GM12878 (cell line): ENCODE results near the gene RNASEH2B. TPM values are rescaled to one million over a fixed set of nuclear protein-coding genes. Genes with fewer than 3 reads are reported as not detected.

ENCODE experiments used
- ATAC-seq: fragments of 200-7000 bp; cut with Tn5 transposase; 3 replicates; pipeline ENCODE4 v1.9.1; 2020; ENCODE audit warnings: mild to moderate bottlenecking, moderate library complexity
- BruUV-seq: library from RNA; stranded (reverse); fragments of 400-500 nt; replicated peaks from 2 replicates; lab custom pipeline; 2021; lab: Mats Ljungman, UMichigan
- CTCF ChIA-PET: fragments of 300-600 bp; sonication (Branson Sonifier 250); formaldehyde crosslinking; extraction: SDS; loops from one replicate; lab custom pipeline; 2021; ENCODE audit warnings: inconsistent platforms; lab: Yijun Ruan, JAX
- POLR2A ChIA-PET: fragments of 350-600 bp; formaldehyde crosslinking; extraction: SDS; loops from one replicate; lab custom pipeline; 2021; ENCODE audit warnings: inconsistent platforms; lab: Charles Lee
- RAD21 ChIA-PET: fragments of 300-600 bp; sonication (Branson Sonifier 250); formaldehyde crosslinking; loops from one replicate; lab custom pipeline; 2023; ENCODE audit warnings: antibody characterized with exemption; ENCODE audit not compliant: unreplicated experiment; lab: Charles Lee
- SMC1A ChIA-PET: fragments of 300-600 bp; sonication (Branson Sonifier 250); formaldehyde crosslinking; loops from one replicate; lab custom pipeline; 2023; ENCODE audit not compliant: unreplicated experiment, uncharacterized antibody; lab: Charles Lee
- DNase-seq: peaks from one replicate; pipeline ENCODE4 v3.0.0-alpha.2; 2011; ENCODE audit warnings: low read depth, low spot score
- FAIRE-seq: peaks from 3 replicates; lab custom pipeline; 2011; peaks lifted over from hg19 to GRCh38; lab: Jason Lieb, UNC
- H2AFZ ChIP-seq: 2 replicates; pipeline ENCODE4 v1.6.0; 2011; ENCODE audit warnings: low read depth, low read length, control low read depth; ENCODE audit not compliant: control insufficient read depth
- H3K27ac ChIP-seq: 2 replicates; pipeline ENCODE4 v1.5.1; 2011; ENCODE audit warnings: control low read depth; ENCODE audit not compliant: control insufficient read depth, insufficient read depth
- H3K27me3 ChIP-seq, 2 experiments: replicated peaks in 1 of 2; 2 replicates each; pipeline versions ENCODE4 v1.6.0 to v1.6.1; 2011; ENCODE audit warnings: low read length in 1 of 2; ENCODE audit not compliant: control insufficient read depth in 2 of 2, insufficient read depth in 2 of 2
- H3K36me3 ChIP-seq, 2 experiments: 2 replicates each; pipeline ENCODE4 v1.5.1; 2011; ENCODE audit warnings: low read length in 1 of 2; ENCODE audit not compliant: control insufficient read depth in 2 of 2, insufficient read depth in 2 of 2
- H3K4me1 ChIP-seq: 2 replicates; pipeline ENCODE4 v1.6.1; 2011; ENCODE audit warnings: mild to moderate bottlenecking, low read length, moderate library complexity, mixed read lengths; ENCODE audit not compliant: control insufficient read depth, insufficient read depth
- H3K4me2 ChIP-seq: 2 replicates; pipeline ENCODE4 v1.6.0; 2011; ENCODE audit warnings: control low read depth; ENCODE audit not compliant: control insufficient read depth, insufficient read depth
- H3K4me3 ChIP-seq: fragments of 200-600 bp; sonication (generic); 2 replicates; pipeline ENCODE4 v1.5.1; 2016
- H3K79me2 ChIP-seq: 2 replicates; pipeline ENCODE4 v1.6.0; 2011; ENCODE audit warnings: low read length; ENCODE audit not compliant: control insufficient read depth, insufficient read depth
- H3K9ac ChIP-seq: 2 replicates; pipeline ENCODE4 v1.8.0; 2011; ENCODE audit warnings: low read length, control low read depth, mixed read lengths; ENCODE audit not compliant: control insufficient read depth, insufficient read depth
- H3K9me3 ChIP-seq: replicated peaks from 3 replicates; pipeline ENCODE4 v1.5.1; 2011; ENCODE audit warnings: mild to moderate bottlenecking, low read length; ENCODE audit not compliant: control insufficient read depth, insufficient read depth
- H4K20me1 ChIP-seq: 2 replicates; pipeline ENCODE4 v1.6.0; 2011; ENCODE audit not compliant: control insufficient read depth, insufficient read depth
- ATF7 ChIP-seq: fragments of 450-650 bp; IDR thresholded peaks from 2 replicates; pipeline ENCODE4 v1.6.1; 2016; ENCODE audit warnings: low read depth, mild to moderate bottlenecking
- BCLAF1 ChIP-seq: fragments of 450-650 bp; IDR thresholded peaks from 2 replicates; pipeline ENCODE4 v1.6.1; 2017; ENCODE audit warnings: antibody characterized with exemption, mild to moderate bottlenecking, moderate library complexity
- CBX5 ChIP-seq: sonication (generic); IDR thresholded peaks from 2 replicates; pipeline ENCODE4 v1.6.1; 2016; ENCODE audit warnings: low read depth, moderate library complexity, mild to moderate bottlenecking, inconsistent platforms
- CHD1 ChIP-seq: IDR thresholded peaks from 2 replicates; pipeline ENCODE4 v1.6.1; 2012; ENCODE audit warnings: low read depth, low read length, improper control_type of control experiment
- CREM ChIP-seq: IDR thresholded peaks from 2 replicates; pipeline ENCODE4 v1.6.1; 2014; ENCODE audit warnings: antibody characterized with exemption, low read depth
- EED ChIP-seq: sonication (generic); IDR thresholded peaks from 2 replicates; pipeline ENCODE4 v1.6.1; 2016; ENCODE audit warnings: antibody characterized with exemption, low read depth
- EP300 ChIP-seq, 2 experiments: fragments of 150-350 bp in 1 of 2; IDR thresholded peaks; 2 replicates each; pipeline ENCODE4 v1.6.1; 2011 to 2012; ENCODE audit warnings: low read depth in 2 of 2, low read length in 2 of 2, borderline replicate concordance in 1 of 2, improper control_type of control experiment in 1 of 2, inconsistent platforms in 1 of 2; ENCODE audit not compliant: control insufficient read depth in 1 of 2
- EZH2 ChIP-seq: IDR thresholded peaks from 2 replicates; pipeline ENCODE4 v1.6.1; 2012; ENCODE audit warnings: low read depth, mild to moderate bottlenecking, control low read depth, inconsistent platforms, low read length, borderline replicate concordance; ENCODE audit not compliant: control insufficient read depth
- PAX8 ChIP-seq: fragments of 450-650 bp; IDR thresholded peaks from 2 replicates; pipeline ENCODE4 v1.6.1; 2017; ENCODE audit warnings: mild to moderate bottlenecking, moderate library complexity
- POLR2A ChIP-seq: IDR thresholded peaks from 2 replicates; pipeline ENCODE4 v1.6.1; 2011; ENCODE audit warnings: low read depth, mild to moderate bottlenecking, low read length
- RAD51 ChIP-seq: fragments of 450-650 bp; IDR thresholded peaks from 2 replicates; pipeline ENCODE4 v1.6.1; 2016; ENCODE audit warnings: moderate library complexity, mild to moderate bottlenecking, inconsistent platforms
- RBBP5 ChIP-seq: fragments of 200-600 bp; sonication (generic); conservative IDR thresholded peaks from 2 replicates; pipeline ENCODE4 v1.6.1; 2016
- SIX5 ChIP-seq: IDR thresholded peaks from 2 replicates; pipeline ENCODE4 v1.6.1; 2011; ENCODE audit warnings: mild to moderate bottlenecking, low read depth, low read length, moderate library complexity; ENCODE audit not compliant: severe bottlenecking
- SKIL ChIP-seq: fragments of 450-650 bp; IDR thresholded peaks from 2 replicates; pipeline ENCODE4 v1.6.1; 2017; ENCODE audit warnings: mild to moderate bottlenecking, low read depth, inconsistent platforms; ENCODE audit not compliant: poor library complexity, severe bottlenecking
- TCF7 ChIP-seq: IDR thresholded peaks from 2 replicates; pipeline ENCODE4 v1.6.1; 2014; ENCODE audit warnings: antibody characterized with exemption, borderline replicate concordance
- USF1 ChIP-seq: IDR thresholded peaks from 2 replicates; pipeline ENCODE4 v1.6.1; 2011; ENCODE audit warnings: borderline replicate concordance, low read depth, mild to moderate bottlenecking, moderate library complexity, mixed read lengths, low read length; ENCODE audit not compliant: insufficient read depth; ENCODE audit errors: extremely low read length
- WGBS: methylation state at CpG from one replicate; pipeline ENCODE4 v1.1.6; 2016; ENCODE audit warnings: low lambda C conversion rate; ENCODE audit not compliant: insufficient replicate concordance, insufficient coverage; ENCODE audit errors: missing lambda C conversion rate; 5-methylcytosine and 5-hydroxymethylcytosine counted together
- in situ Hi-C: fragments of 300-500 bp; cut with MboI; formaldehyde crosslinking; loops from 9 replicates; pipeline ENCODE4 v1.14.3; 2018; ENCODE audit warnings: mixed read lengths
- intact Hi-C: fragments of 100-400 bp; cut with micrococcal nuclease; formaldehyde crosslinking; loops from one replicate; pipeline ENCODE4 v1.14.2; 2022; ENCODE audit not compliant: unreplicated experiment
- polyA plus RNA-seq, 11 experiments: library from polyadenylated mRNA; depleted of rRNA in 4 of 11; unstranded in 6 of 11; stranded (reverse) in 5 of 11; fragments of >200 nt; fragmentation: Nextera tagmentation in 4 of 11; fragmentation: Illumina TruSeq in 1 of 11; extraction: Ambion mirVana in 4 of 11; extraction: Trizol in 1 of 11; gene quantifications; 1 replicate in 1 of 11; 2 replicates in 10 of 11; pipeline versions ENCODE4 v1.2.1 to v1.2.3, GENCODE V29; 2011 to 2016; ENCODE audit warnings: inconsistent platforms in 2 of 11, missing spikeins in 2 of 11, low read depth in 1 of 11
- total RNA-seq, 4 experiments: library from RNA; depleted of rRNA in 3 of 4; stranded (reverse); fragments of >200 nt in 3 of 4; fragmentation: Illumina TruSeq in 1 of 4; extraction: Trizol in 1 of 4; gene quantifications; 2 replicates each; pipeline versions ENCODE4 v1.2.1 to v1.2.3, GENCODE V29; 2013 to 2021

The RNASEH2B gene
- total and polyA plus RNA-seq, 10 of the 15 experiments (the other 5 are each of a cell fraction or from before 2014, with no cell fraction given): 64.9 to 148 (median 97.3) TPM

- CTCF ChIA-PET: no interaction called here
- no peak overlapping the region for H3K27ac ChIP-seq
- in situ Hi-C loops: no loop called here
Measured at GRCh38 chr13:50957620-50958019, 48.0 kb downstream of the RNASEH2B start.

More at GRCh38 chr13:50957620-50958019, 48.0 kb downstream of the RNASEH2B start:
- no peak for DNase-seq
- no peaks in the 10 kb centered on the region for H3K9me3 ChIP-seq
- BruUV-seq: no TSS peak
- no peak overlapping the region for H3K4me2 ChIP-seq
- 28% methylated on average over 2 of the region's 2 CpGs for WGBS
- no peaks in the 10 kb centered on the region for H3K27me3 ChIP-seq
- POLR2A ChIA-PET: no interaction called here
- no peaks in the 10 kb centered on the region for H3K4me1 ChIP-seq
- H3K9ac ChIP-seq: no peak overlapping the region
- TF ChIP-seq CREM: no peak
- TF ChIP-seq EZH2: no peak
- no peak for TF ChIP-seq EED
- no peak for TF ChIP-seq RBBP5
- no peak for TF ChIP-seq RAD51
- TF ChIP-seq EP300 (IDR thresholded peaks at IDR 0.05; ENCODE audit: borderline replicate concordance in 1 of 2, control insufficient read depth in 1 of 2, low read depth in 2 of 2, low read length in 2 of 2): no peak
- TF ChIP-seq ATF7: no peak
- TF ChIP-seq CHD1: no peak
- TF ChIP-seq SKIL: no peak
- TF ChIP-seq TCF7: no peak
- TF ChIP-seq SIX5: no peak
- TF ChIP-seq PAX8: no peak
- no peak for TF ChIP-seq USF1
- TF ChIP-seq BCLAF1: no peak
- no peak for TF ChIP-seq POLR2A
- no peak for TF ChIP-seq CBX5
- TF ChIP-seq, all 136 proteins: peak for 0
- H2AFZ ChIP-seq: no peak overlapping the region
- peaks cover 0 to 5% of the 10 kb centered on the region in 2 experiments; a peak in 3 of 4 replicates for H3K36me3 ChIP-seq
- H3K4me3 ChIP-seq: no peak overlapping the region
- H3K79me2 ChIP-seq: no peaks in the 10 kb centered on the region
- intact Hi-C loops: no loop called here
- ATAC-seq (no peak), FAIRE-seq (no peak)
- no peaks in the 10 kb centered on the region for H4K20me1 ChIP-seq
- RAD21 ChIA-PET: no interaction called here
- SMC1A ChIA-PET: no interaction called here
